ENCODE data around the gene MYOF. TPM values are rescaled to one million over a fixed set of nuclear protein-coding genes. Genes with fewer than 3 reads are reported as not detected.

MYOF gene
- total and polyA plus RNA-seq, 10 of the 15 experiments (the other 5 are each of a cell fraction or from before 2014, with no cell fraction given) = 0.02 to 0.59 (median 0.17) TPM

GRCh38 chr10:93402192-93402591 lies 79.9 kb downstream of the MYOF start:
- in situ Hi-C loops (cut with MboI) = no loop called here
- SMC1A ChIA-PET (ENCODE audit: uncharacterized antibody, unreplicated experiment) = no interaction called here

DNA sequence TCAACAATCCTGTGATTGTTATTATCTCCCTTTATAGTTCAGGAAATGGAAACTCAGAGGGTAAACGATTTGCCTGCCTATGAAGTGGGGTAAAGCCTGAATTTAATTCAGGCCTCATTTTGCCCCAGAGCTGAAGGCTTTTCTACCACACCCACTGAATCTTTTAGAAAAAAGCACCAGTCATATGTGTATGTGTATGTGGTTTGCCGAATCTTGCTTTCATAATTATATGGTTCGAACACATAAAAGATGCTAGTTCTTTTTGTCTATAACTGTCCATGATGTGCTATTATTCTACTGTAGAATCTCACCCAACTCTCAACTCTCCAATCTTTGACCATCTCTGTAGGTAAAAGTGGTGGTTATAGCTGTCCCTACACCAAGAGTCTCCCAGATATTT lies 83.6 kb downstream of the MYOF start:
- in situ Hi-C loops (cut with MboI) = no loop called here
- ChIA-PET SMC1A (ENCODE audit: uncharacterized antibody, unreplicated experiment) (no interaction called here), POLR2A (no interaction called here), CTCF (no interaction called here), RAD21 (ENCODE audit: unreplicated experiment) (no interaction called here)
- ATAC-seq (peak; percentile 52; the same call in 2 of the 3 replicates), DNase-seq (ENCODE audit: low read depth, low spot score) (no peak), FAIRE-seq (no peak)
- H3K36me3 ChIP-seq (ENCODE audit: control insufficient read depth in 2 of 2, insufficient read depth in 2 of 2, low read length in 1 of 2) = no peaks in the 10 kb centered on the region
- H4K20me1 ChIP-seq (ENCODE audit: control insufficient read depth, insufficient read depth) = no peaks in the 10 kb centered on the region
- H3K27ac ChIP-seq (ENCODE audit: control insufficient read depth, insufficient read depth) = no peak overlapping the region
- BruUV-seq (replicated peaks) = no TSS peak
- H3K4me2 ChIP-seq (ENCODE audit: control insufficient read depth, insufficient read depth) = no peak overlapping the region
- H3K79me2 ChIP-seq (ENCODE audit: control insufficient read depth, insufficient read depth, low read length) = no peaks in the 10 kb centered on the region
- intact Hi-C loops (cut with micrococcal nuclease; ENCODE audit: unreplicated experiment) = no loop called here
- WGBS (ENCODE audit: insufficient coverage, insufficient replicate concordance, low lambda C conversion rate, missing lambda C conversion rate) = 0% methylated on average over 3 of the region's 3 CpGs
- no peak overlapping the region for H3K4me3 ChIP-seq
- no peak overlapping the region for H2AFZ ChIP-seq (ENCODE audit: control insufficient read depth, low read depth, low read length)
- H3K27me3 ChIP-seq (replicated peaks in 1 of 2; ENCODE audit: control insufficient read depth in 2 of 2, insufficient read depth in 2 of 2, low read length in 1 of 2) = peaks cover 0 to 3% of the 10 kb centered on the region in 2 experiments; a peak in 1 of 4 replicates
- H3K4me1 ChIP-seq (ENCODE audit: control insufficient read depth, insufficient read depth, low read length) = no peaks in the 10 kb centered on the region
- no peak overlapping the region for H3K9ac ChIP-seq (ENCODE audit: control insufficient read depth, insufficient read depth, low read length)
- no peaks in the 10 kb centered on the region for H3K9me3 ChIP-seq (replicated peaks; ENCODE audit: control insufficient read depth, insufficient read depth, low read length)
- TF ChIP-seq MYB (IDR thresholded peaks at IDR 0.05; ENCODE audit: borderline replicate concordance, low read depth, low read length) = no peak
- no peak for TF ChIP-seq ZBED1 (IDR thresholded peaks at IDR 0.05; ENCODE audit: borderline replicate concordance)
- TF ChIP-seq, protein P1, sequence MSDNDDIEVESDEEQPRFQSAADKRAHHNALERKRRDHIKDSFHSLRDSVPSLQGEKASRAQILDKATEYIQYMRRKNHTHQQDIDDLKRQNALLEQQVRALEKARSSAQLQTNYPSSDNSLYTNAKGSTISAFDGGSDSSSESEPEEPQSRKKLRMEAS (IDR thresholded peaks at IDR 0.05; ENCODE audit: low read depth, low read length) = no peak
- TF ChIP-seq NFIC (IDR thresholded peaks at IDR 0.05; ENCODE audit: low read depth, low read length) = no peak

More at GRCh38 chr10:93402192-93402591, 79.9 kb downstream of the MYOF start:
- Histone ChIP-seq H3K36me3 (ENCODE audit: control insufficient read depth in 2 of 2, insufficient read depth in 2 of 2, low read length in 1 of 2) (no peaks in the 10 kb centered on the region), H3K27me3 (replicated peaks in 1 of 2; ENCODE audit: control insufficient read depth in 2 of 2, insufficient read depth in 2 of 2, low read length in 1 of 2) (peaks cover 0 to 3% of the 10 kb centered on the region in 2 experiments; a peak in 1 of 4 replicates), H2AFZ (ENCODE audit: control insufficient read depth, low read depth, low read length) (no peak overlapping the region), H3K4me2 (ENCODE audit: control insufficient read depth, insufficient read depth) (no peak overlapping the region), H3K79me2 (ENCODE audit: control insufficient read depth, insufficient read depth, low read length) (no peaks in the 10 kb centered on the region), H3K9ac (ENCODE audit: control insufficient read depth, insufficient read depth, low read length) (no peak overlapping the region), H3K27ac (ENCODE audit: control insufficient read depth, insufficient read depth) (no peak overlapping the region), H4K20me1 (ENCODE audit: control insufficient read depth, insufficient read depth) (no peaks in the 10 kb centered on the region), H3K4me1 (ENCODE audit: control insufficient read depth, insufficient read depth, low read length) (no peaks in the 10 kb centered on the region), H3K4me3 (no peak overlapping the region), H3K9me3 (replicated peaks; ENCODE audit: control insufficient read depth, insufficient read depth, low read length) (no peaks in the 10 kb centered on the region)
- CTCF ChIA-PET = interaction anchor here (2.4 kb wide), 1 partner anchor 26 kb away, joined by 10 read pairs; no protein-coding TSS in a partner anchor
- ATAC-seq = no peak
- TF ChIP-seq NRF1 (conservative IDR thresholded peaks at IDR 0.05; ENCODE audit: low read depth, low read length) (no peak), ZNF207 (IDR thresholded peaks at IDR 0.05; ENCODE audit: borderline replicate concordance) (no peak), EP300 (IDR thresholded peaks at IDR 0.05; ENCODE audit: borderline replicate concordance in 1 of 2, control insufficient read depth in 1 of 2, low read depth in 2 of 2, low read length in 2 of 2) (no peak), BCL11A (IDR thresholded peaks at IDR 0.05; ENCODE audit: low read depth, low read length) (no peak), TAF1 (IDR thresholded peaks at IDR 0.05; ENCODE audit: borderline replicate concordance, low read depth, low read length) (no peak), IRF4 (IDR thresholded peaks at IDR 0.05; ENCODE audit: low read depth, low read length) (no peak), TCF3 (IDR thresholded peaks at IDR 0.05; ENCODE audit: borderline replicate concordance, insufficient read depth, low read depth, low read length) (no peak), SMAD5 (IDR thresholded peaks at IDR 0.05; ENCODE audit: low read depth) (no peak)
- TF ChIP-seq, protein P2, sequence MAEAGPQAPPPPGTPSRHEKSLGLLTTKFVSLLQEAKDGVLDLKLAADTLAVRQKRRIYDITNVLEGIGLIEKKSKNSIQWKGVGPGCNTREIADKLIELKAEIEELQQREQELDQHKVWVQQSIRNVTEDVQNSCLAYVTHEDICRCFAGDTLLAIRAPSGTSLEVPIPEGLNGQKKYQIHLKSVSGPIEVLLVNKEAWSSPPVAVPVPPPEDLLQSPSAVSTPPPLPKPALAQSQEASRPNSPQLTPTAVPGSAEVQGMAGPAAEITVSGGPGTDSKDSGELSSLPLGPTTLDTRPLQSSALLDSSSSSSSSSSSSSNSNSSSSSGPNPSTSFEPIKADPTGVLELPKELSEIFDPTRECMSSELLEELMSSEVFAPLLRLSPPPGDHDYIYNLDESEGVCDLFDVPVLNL (IDR thresholded peaks at IDR 0.05; ENCODE audit: low read depth, low read length) = no peak
- POLR2A ChIA-PET = no interaction called here
- BruUV-seq (replicated peaks) = no TSS peak
- WGBS (ENCODE audit: insufficient coverage, insufficient replicate concordance, low lambda C conversion rate, missing lambda C conversion rate) = 13% methylated on average over 6 of the region's 6 CpGs
- intact Hi-C loops (cut with micrococcal nuclease; ENCODE audit: unreplicated experiment) = no loop called here
- no peak for FAIRE-seq
- RAD21 ChIA-PET (ENCODE audit: unreplicated experiment) = interaction anchor here (0.7 kb wide), 1 partner anchor 25 kb away, joined by 3 read pairs; no protein-coding TSS in a partner anchor
- no peak for DNase-seq (ENCODE audit: low read depth, low spot score)

Data from GM12878 (cell line).